Fibroblast of lung (primary cell): Measurements from ENCODE around the gene PSME4. TPM values are rescaled to one million over a fixed set of nuclear protein-coding genes. Genes with fewer than 3 reads are reported as not detected.

Experiments used
- DNase-seq, 2 donors: peaks; one replicate each; pipeline versions ENCODE4 v3.0.0 to v3.0.0-alpha.2; 2010; ENCODE audit warnings: low read depth in 2 of 2
- H2AFZ ChIP-seq: 2 replicates; pipeline ENCODE4 v1.5.1; 2012; ENCODE audit warnings: low read length, control low read depth, inconsistent platforms
- H3K27ac ChIP-seq: 2 replicates; pipeline ENCODE4 v1.5.1; 2011; ENCODE audit warnings: low read length, control low read depth; ENCODE audit not compliant: insufficient read depth
- H3K27me3 ChIP-seq: 2 replicates; pipeline ENCODE4 v1.5.1; 2011; ENCODE audit warnings: mild to moderate bottlenecking, low read length; ENCODE audit not compliant: control insufficient read depth, insufficient read depth
- H3K36me3 ChIP-seq: 2 replicates; pipeline ENCODE4 v1.5.1; 2011; ENCODE audit warnings: low read length; ENCODE audit not compliant: control insufficient read depth, insufficient read depth
- H3K4me1 ChIP-seq: 2 replicates; pipeline ENCODE4 v1.5.1; 2011; ENCODE audit warnings: low read length; ENCODE audit not compliant: control insufficient read depth, insufficient read depth; ENCODE audit errors: extremely low read depth
- H3K4me2 ChIP-seq: 2 replicates; pipeline ENCODE4 v1.5.1; 2011; ENCODE audit warnings: low read length, control low read depth; ENCODE audit not compliant: insufficient read depth; ENCODE audit errors: extremely low read depth
- H3K4me3 ChIP-seq, 4 experiments: fragments of 200-600 bp in 1 of 4; sonication (generic) in 1 of 4; replicated peaks in 1 of 4; 2 replicates each; pipeline ENCODE4 v1.5.1; 2011 to 2016; ENCODE audit warnings: low read length in 4 of 4, low read depth in 3 of 4, mild to moderate bottlenecking in 3 of 4, control low read depth in 2 of 4, inconsistent platforms in 1 of 4, mixed read lengths in 1 of 4; ENCODE audit not compliant: insufficient read depth in 1 of 4; ENCODE audit errors: control extremely low read depth in 1 of 4
- H3K79me2 ChIP-seq: 2 replicates; pipeline ENCODE4 v1.5.1; 2012; ENCODE audit warnings: mild to moderate bottlenecking, low read length, inconsistent platforms; ENCODE audit not compliant: control insufficient read depth, insufficient read depth
- H3K9ac ChIP-seq: 2 replicates; pipeline ENCODE4 v1.5.1; 2011; ENCODE audit warnings: mild to moderate bottlenecking, low read length, control low read depth; ENCODE audit not compliant: insufficient read depth
- H3K9me3 ChIP-seq: 2 replicates; pipeline ENCODE4 v1.5.1; 2012; ENCODE audit warnings: low read depth, low read length; ENCODE audit not compliant: control insufficient read depth, insufficient read depth
- H4K20me1 ChIP-seq: 2 replicates; pipeline ENCODE4 v1.5.1; 2011; ENCODE audit warnings: low read length; ENCODE audit not compliant: control insufficient read depth, insufficient read depth; ENCODE audit errors: extremely low read depth
- CTCF ChIP-seq, 2 donors: IDR thresholded peaks in 1 of 2; conservative IDR thresholded peaks in 1 of 2; 1 replicate in 1 of 2; 2 replicates in 1 of 2; pipeline ENCODE4 v1.5.1; 2011 to 2012; ENCODE audit warnings: low read length in 2 of 2, control low read depth in 1 of 2, inconsistent platforms in 1 of 2, low read depth in 1 of 2, mild to moderate bottlenecking in 1 of 2
- EZH2 ChIP-seq: IDR thresholded peaks from 2 replicates; pipeline ENCODE4 v1.5.1; 2012; ENCODE audit warnings: low read length, control low read depth, mild to moderate bottlenecking; ENCODE audit errors: missing control alignments
- polyA plus RNA-seq, 2 donors: library from polyadenylated mRNA; depleted of rRNA in 1 of 2; stranded (reverse) in 1 of 2; unstranded in 1 of 2; fragments of >200 nt; gene quantifications; 2 replicates each; pipeline ENCODE4 v1.2.1, GENCODE V29; 2011 to 2012; ENCODE audit warnings: missing spikeins in 1 of 2
- total RNA-seq: library from RNA; depleted of rRNA; stranded (reverse); fragments of >200 nt; gene quantifications from 2 replicates; pipeline ENCODE4 v1.2.1, GENCODE V29; 2014

PSME4 gene
- total and polyA plus RNA-seq, 2 donors (not counting 1 experiment from before 2014, with no cell fraction given), result 26.8 to 34.6 TPM

- H4K20me1 ChIP-seq, result peaks cover 3% of the 10 kb centered on the region
- no peak for DNase-seq
- H3K9me3 ChIP-seq, result no peaks in the 10 kb centered on the region
- no peak overlapping the region for H2AFZ ChIP-seq
- no peaks in the 10 kb centered on the region for H3K36me3 ChIP-seq
- no peak overlapping the region for H3K4me3 ChIP-seq
- H3K4me1 ChIP-seq, result no peaks in the 10 kb centered on the region
- H3K4me2 ChIP-seq, result no peak overlapping the region
- no peaks in the 10 kb centered on the region for H3K27me3 ChIP-seq
- H3K79me2 ChIP-seq, result peaks cover 94% of the 10 kb centered on the region
- no peak for TF ChIP-seq EZH2
- TF ChIP-seq CTCF (conservative IDR thresholded peaks at IDR 0.05 in 1 of 2, IDR thresholded peaks at IDR 0.05 in 1 of 2; ENCODE audit: low read depth in 1 of 2, low read length in 2 of 2), result no peak
- H3K9ac ChIP-seq, result no peak overlapping the region
- no peak overlapping the region for H3K27ac ChIP-seq
These were observed 10.3 kb downstream of the PSME4 start for GRCh38 chr2:53960476-53960875.

- H3K9me3 ChIP-seq, result no peaks in the 10 kb centered on the region
- no peaks in the 10 kb centered on the region for H3K36me3 ChIP-seq
- TF ChIP-seq EZH2, result no peak
- TF ChIP-seq CTCF (conservative IDR thresholded peaks at IDR 0.05 in 1 of 2, IDR thresholded peaks at IDR 0.05 in 1 of 2; ENCODE audit: low read depth in 1 of 2, low read length in 2 of 2), result no peak
- no peaks in the 10 kb centered on the region for H3K27me3 ChIP-seq
- H2AFZ ChIP-seq, result no peak overlapping the region
- H3K27ac ChIP-seq, result no peak overlapping the region
- DNase-seq, result no peak
- H3K4me1 ChIP-seq, result no peaks in the 10 kb centered on the region
- H4K20me1 ChIP-seq, result peaks cover 3% of the 10 kb centered on the region
- peaks cover 92% of the 10 kb centered on the region for H3K79me2 ChIP-seq
- no peak overlapping the region for H3K9ac ChIP-seq
- H3K4me3 ChIP-seq, result no peak overlapping the region
- no peak overlapping the region for H3K4me2 ChIP-seq
These were observed 12.3 kb downstream of the PSME4 start for GRCh38 chr2:53958443-53958842.

- DNase-seq, result no peak
- Histone ChIP-seq H3K4me1 (no peaks in the 10 kb centered on the region), H3K9me3 (no peaks in the 10 kb centered on the region), H3K4me2 (no peak overlapping the region), H4K20me1 (no peaks in the 10 kb centered on the region), H3K79me2 (peaks cover 81% of the 10 kb centered on the region), H2AFZ (no peak overlapping the region), H3K36me3 (peaks cover 2% of the 10 kb centered on the region), H3K27ac (no peak overlapping the region), H3K27me3 (no peaks in the 10 kb centered on the region), H3K4me3 (no peak overlapping the region), H3K9ac (no peak overlapping the region)
- TF ChIP-seq CTCF (conservative IDR thresholded peaks at IDR 0.05 in 1 of 2, IDR thresholded peaks at IDR 0.05 in 1 of 2; ENCODE audit: low read depth in 1 of 2, low read length in 2 of 2) (no peak), EZH2 (no peak)
These were observed 18.3 kb downstream of the PSME4 start for GRCh38 chr2:53952519-53952918.
